Adipocyte (in vitro differentiated cells): ENCODE data around the gene PACSIN1.
A peak's percentile ranks its signal among the peaks of the same experiment; 100 is the strongest.

Experiments used
- DNase-seq: peaks from one replicate; pipeline ENCODE4 v3.0.0-alpha.2; 2015; ENCODE audit warnings: low read depth
- H3K27me3 ChIP-seq: replicated peaks from 2 replicates; pipeline ENCODE4 v1.7.0; 2013; ENCODE audit warnings: mild to moderate bottlenecking, low read length, moderate library complexity; ENCODE audit not compliant: control insufficient read depth, insufficient read depth
- H3K36me3 ChIP-seq: 2 replicates; pipeline ENCODE4 v1.7.0; 2013; ENCODE audit warnings: low read length, mild to moderate bottlenecking, moderate library complexity; ENCODE audit not compliant: control insufficient read depth, insufficient read depth, severe bottlenecking
- H3K4me1 ChIP-seq: 2 replicates; pipeline ENCODE4 v1.7.0; 2013; ENCODE audit warnings: mild to moderate bottlenecking, low read length, moderate library complexity; ENCODE audit not compliant: control insufficient read depth, insufficient read depth
- H3K4me3 ChIP-seq: 2 replicates; pipeline ENCODE4 v1.7.0; 2013; ENCODE audit warnings: mild to moderate bottlenecking, low read length, moderate library complexity
- H3K9ac ChIP-seq: 2 replicates; pipeline ENCODE4 v1.7.0; 2013; ENCODE audit warnings: mild to moderate bottlenecking, low read length, moderate library complexity
- H3K9me3 ChIP-seq: 2 replicates; pipeline ENCODE4 v1.7.0; 2013; ENCODE audit warnings: mild to moderate bottlenecking, low read length, moderate library complexity; ENCODE audit not compliant: control insufficient read depth

The PACSIN1 gene

GRCh38 chr6:34535199-34535598, 69.3 kb downstream of the PACSIN1 start:
- peaks cover 15% of the 10 kb centered on the region for H3K27me3 ChIP-seq
- no peaks in the 10 kb centered on the region for H3K9me3 ChIP-seq
- no peak overlapping the region for H3K4me3 ChIP-seq
- no peak overlapping the region for H3K9ac ChIP-seq
- no peak for DNase-seq
- no peaks in the 10 kb centered on the region for H3K36me3 ChIP-seq
- no peaks in the 10 kb centered on the region for H3K4me1 ChIP-seq

DNA sequence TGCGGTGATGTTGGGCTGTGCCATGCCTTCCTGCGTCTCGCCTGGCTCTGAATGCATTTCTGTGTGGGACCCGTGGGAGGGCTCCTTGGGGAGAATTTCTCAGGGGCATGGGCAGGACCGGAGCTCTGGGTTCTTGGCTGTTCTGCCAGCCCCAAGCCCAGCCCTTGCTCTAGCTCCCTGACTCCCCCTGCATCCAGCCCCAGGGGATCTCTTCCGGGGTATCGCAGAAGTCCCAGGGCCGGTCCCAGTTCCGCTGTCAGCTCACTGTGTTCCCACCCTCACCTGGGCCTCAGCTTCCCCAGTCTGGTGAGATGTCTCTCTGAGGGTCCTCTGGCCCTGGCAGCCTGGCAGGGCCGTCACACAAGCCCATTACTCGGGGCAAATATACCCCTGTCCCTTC, 69.8 kb downstream of the PACSIN1 start:
- DNase-seq: no peak
- Histone ChIP-seq H3K4me3 (no peak overlapping the region), H3K36me3 (no peaks in the 10 kb centered on the region), H3K9me3 (no peaks in the 10 kb centered on the region), H3K27me3 (peaks cover 11% of the 10 kb centered on the region), H3K9ac (no peak overlapping the region), H3K4me1 (no peaks in the 10 kb centered on the region)

DNA sequence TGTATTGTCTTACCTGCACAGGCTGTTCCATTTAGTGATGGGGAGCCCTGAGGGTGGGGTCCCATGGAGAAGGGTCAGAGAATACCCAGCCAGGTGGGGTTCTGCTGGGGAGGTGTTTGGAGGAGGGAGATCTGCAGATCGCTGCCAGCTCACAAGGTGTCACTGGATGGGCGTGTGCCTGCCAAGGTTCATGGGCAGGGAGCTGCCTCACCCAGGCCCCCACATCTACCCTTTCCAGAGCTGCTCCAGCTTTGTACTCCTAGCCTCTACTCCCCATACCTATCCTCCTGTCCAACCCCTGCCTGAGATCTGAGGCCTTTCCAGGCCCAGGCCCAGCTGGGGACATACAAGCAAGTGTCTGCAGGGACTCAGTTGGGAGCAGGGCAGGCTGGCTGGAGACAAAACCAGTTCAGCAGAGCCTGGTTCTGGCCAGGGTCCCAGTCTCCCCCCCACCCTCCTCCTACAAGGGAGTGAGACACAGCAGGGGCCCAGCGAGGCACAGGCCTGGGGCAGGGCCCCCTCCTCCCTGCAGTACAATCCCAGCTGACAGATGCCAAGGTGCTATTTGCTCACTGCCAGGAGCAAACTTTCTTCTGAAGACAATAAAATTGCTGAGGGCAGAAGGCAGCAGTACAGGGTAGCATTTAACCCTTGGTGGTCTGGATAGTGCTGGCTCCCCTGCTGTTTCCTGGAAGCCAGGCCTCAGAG, 70.5 kb downstream of the PACSIN1 start:
- Histone ChIP-seq H3K9me3 (no peaks in the 10 kb centered on the region), H3K9ac (no peak overlapping the region), H3K4me1 (no peaks in the 10 kb centered on the region), H3K36me3 (no peaks in the 10 kb centered on the region), H3K27me3 (peaks cover 4% of the 10 kb centered on the region), H3K4me3 (no peak overlapping the region)
- DNase-seq: no peak

GRCh38 chr6:34536959-34537848, 71.3 kb downstream of the PACSIN1 start:
- Histone ChIP-seq H3K27me3 (peaks cover 4% of the 10 kb centered on the region), H3K9me3 (no peaks in the 10 kb centered on the region), H3K9ac (no peak overlapping the region), H3K36me3 (no peaks in the 10 kb centered on the region), H3K4me1 (no peaks in the 10 kb centered on the region), H3K4me3 (no peak overlapping the region)
- DNase-seq: no peak

DNA sequence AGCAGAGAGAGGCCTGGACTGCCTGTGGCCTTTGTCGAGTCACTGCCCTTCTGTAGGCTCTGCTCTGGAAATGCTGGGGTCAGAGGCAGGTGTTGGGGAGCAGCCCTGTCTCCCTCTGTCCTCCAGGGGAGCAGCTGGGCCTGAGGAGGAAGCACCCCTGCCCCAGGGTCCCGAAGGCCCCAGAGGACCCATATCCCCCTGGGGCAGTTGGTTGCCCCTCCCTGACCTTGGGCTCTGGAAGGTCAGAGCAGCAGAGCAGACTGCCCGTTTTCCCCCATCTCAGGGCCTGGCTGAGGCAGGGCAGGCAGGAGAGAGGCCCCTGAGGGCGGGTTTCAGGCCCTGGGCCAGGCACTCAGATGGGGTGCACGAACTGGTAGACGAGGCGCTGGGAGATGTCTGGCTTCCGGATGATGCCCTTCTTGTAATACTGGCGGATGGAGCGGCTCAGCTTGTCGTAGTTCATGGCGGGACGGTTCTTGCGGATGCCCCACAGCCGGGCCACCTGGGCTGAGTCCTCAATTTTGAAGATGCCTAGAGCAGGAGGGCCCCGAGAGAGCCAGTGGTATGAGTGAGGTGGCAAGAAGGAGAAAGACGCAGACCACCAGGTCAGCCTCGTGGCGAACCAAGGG, 72.2 kb downstream of the PACSIN1 start:
- H3K9ac ChIP-seq: no peak overlapping the region
- H3K4me3 ChIP-seq: no peak overlapping the region
- H3K4me1 ChIP-seq: no peaks in the 10 kb centered on the region
- H3K9me3 ChIP-seq: no peaks in the 10 kb centered on the region
- DNase-seq: no peak
- H3K36me3 ChIP-seq: no peaks in the 10 kb centered on the region
- H3K27me3 ChIP-seq: peaks cover 4% of the 10 kb centered on the region

- H3K36me3 ChIP-seq: no peaks in the 10 kb centered on the region
These were observed 72.7 kb downstream of the PACSIN1 start for GRCh38 chr6:34538581-34538980.

GRCh38 chr6:34539181-34539580, 73.3 kb downstream of the PACSIN1 start:
- Histone ChIP-seq H3K4me1 (no peaks in the 10 kb centered on the region), H3K9me3 (no peaks in the 10 kb centered on the region), H3K36me3 (no peaks in the 10 kb centered on the region), H3K27me3 (no peaks in the 10 kb centered on the region), H3K4me3 (no peak overlapping the region), H3K9ac (no peak overlapping the region)
- DNase-seq: no peak

More at GRCh38 chr6:34538581-34538980, 72.7 kb downstream of the PACSIN1 start:
- Histone ChIP-seq H3K4me1 (no peaks in the 10 kb centered on the region), H3K9me3 (no peaks in the 10 kb centered on the region), H3K27me3 (peaks cover 3% of the 10 kb centered on the region), H3K4me3 (no peak overlapping the region), H3K9ac (no peak overlapping the region)
- no peak for DNase-seq

DNA sequence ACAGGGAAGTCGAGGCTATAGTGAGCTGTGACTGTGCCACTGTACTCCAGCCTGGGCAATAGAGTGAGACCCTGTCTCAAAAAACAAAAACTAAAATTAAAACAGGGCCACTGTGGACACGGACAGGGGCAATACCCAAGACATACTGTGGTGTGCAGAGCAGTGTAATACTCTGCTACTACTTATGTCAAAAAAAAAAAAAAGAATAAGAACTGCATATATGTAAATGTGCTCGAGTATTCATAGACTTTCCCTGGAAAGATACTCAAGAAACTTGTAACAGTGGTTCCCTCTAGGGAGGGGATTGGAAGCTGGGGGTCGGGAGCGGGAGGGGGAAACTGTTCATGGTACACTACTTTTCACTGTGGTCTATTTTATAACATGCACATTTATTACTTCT, 74.3 kb downstream of the PACSIN1 start:
- H3K9me3 ChIP-seq: no peaks in the 10 kb centered on the region
- no peak for DNase-seq
- H3K36me3 ChIP-seq: no peaks in the 10 kb centered on the region
- no peak overlapping the region for H3K4me3 ChIP-seq
- H3K9ac ChIP-seq: no peak overlapping the region
- no peaks in the 10 kb centered on the region for H3K4me1 ChIP-seq
- H3K27me3 ChIP-seq: no peaks in the 10 kb centered on the region

GRCh38 chr6:34540841-34541240, 75.0 kb downstream of the PACSIN1 start:
- H3K4me3 ChIP-seq: no peak overlapping the region
- no peaks in the 10 kb centered on the region for H3K9me3 ChIP-seq
- H3K36me3 ChIP-seq: no peaks in the 10 kb centered on the region
- no peaks in the 10 kb centered on the region for H3K4me1 ChIP-seq
- H3K27me3 ChIP-seq: no peaks in the 10 kb centered on the region
- DNase-seq: no peak
- H3K9ac ChIP-seq: no peak overlapping the region

GRCh38 chr6:34543421-34543820, 77.5 kb downstream of the PACSIN1 start:
- H3K4me1 ChIP-seq: no peaks in the 10 kb centered on the region
- H3K36me3 ChIP-seq: no peaks in the 10 kb centered on the region
- peak; percentile 20 for DNase-seq
- peaks cover 10% of the 10 kb centered on the region for H3K27me3 ChIP-seq
- no peak overlapping the region for H3K9ac ChIP-seq
- H3K9me3 ChIP-seq: no peaks in the 10 kb centered on the region
- no peak overlapping the region for H3K4me3 ChIP-seq

- Histone ChIP-seq H3K9me3 (no peaks in the 10 kb centered on the region), H3K4me1 (no peaks in the 10 kb centered on the region), H3K4me3 (no peak overlapping the region), H3K9ac (no peak overlapping the region), H3K36me3 (no peaks in the 10 kb centered on the region), H3K27me3 (peaks cover 14% of the 10 kb centered on the region)
- DNase-seq: no peak
These were observed 78.3 kb downstream of the PACSIN1 start for GRCh38 chr6:34544052-34544604.
